NCI-H748 (cell line): Measurements from ENCODE around the gene SELENOT.

Source experiments
- DNase-seq: peaks from one replicate; lab custom pipeline; 2025; ENCODE audit not compliant: unreplicated experiment; lab: John Stamatoyannopoulos, UW

The SELENOT gene

DNA sequence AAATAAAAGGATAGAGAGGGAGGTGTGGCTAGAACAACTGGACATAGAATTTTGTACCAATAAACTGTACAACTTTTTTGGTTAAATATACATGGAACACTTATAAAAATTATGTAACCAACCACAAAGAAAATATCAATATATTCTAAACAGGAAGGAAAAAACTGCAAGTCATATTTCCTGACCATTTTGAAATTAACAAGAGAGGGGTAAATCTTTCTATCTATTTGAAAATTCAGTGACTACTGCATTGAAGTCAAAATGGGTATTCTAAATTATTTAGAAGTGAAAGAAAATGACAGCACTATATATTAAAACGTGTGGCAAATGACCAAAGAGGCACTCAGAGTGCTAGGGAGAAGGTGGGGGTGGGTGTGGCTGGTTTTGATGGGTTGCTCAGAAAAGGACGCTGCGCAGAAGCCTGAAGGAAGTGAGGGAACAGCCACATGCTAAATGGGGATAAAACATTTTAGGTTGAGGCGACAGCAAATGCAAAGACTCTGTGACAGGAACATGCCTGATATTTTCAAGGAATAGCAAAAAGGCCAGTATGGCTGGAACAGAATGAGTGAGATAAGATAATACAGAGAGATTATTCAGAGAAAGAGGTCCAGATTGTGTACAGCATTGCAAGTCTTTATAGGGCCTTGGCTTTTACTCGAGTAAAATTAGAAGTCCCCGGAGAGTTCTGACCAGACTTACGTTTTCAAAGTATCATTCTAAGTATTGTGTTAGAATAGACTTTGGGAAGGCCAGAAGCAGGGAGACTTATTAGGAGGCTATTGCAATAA, 59.5 kb downstream of the SELENOT start:
- no peak for DNase-seq

- DNase-seq: no peak
These were observed 60.3 kb downstream of the SELENOT start for GRCh38 chr3:150663461-150663860.

- no peak for DNase-seq
These were observed 63.0 kb downstream of the SELENOT start for GRCh38 chr3:150666167-150666566.

- DNase-seq: no peak
These were observed 70.8 kb downstream of the SELENOT start for GRCh38 chr3:150673966-150674365.

DNA sequence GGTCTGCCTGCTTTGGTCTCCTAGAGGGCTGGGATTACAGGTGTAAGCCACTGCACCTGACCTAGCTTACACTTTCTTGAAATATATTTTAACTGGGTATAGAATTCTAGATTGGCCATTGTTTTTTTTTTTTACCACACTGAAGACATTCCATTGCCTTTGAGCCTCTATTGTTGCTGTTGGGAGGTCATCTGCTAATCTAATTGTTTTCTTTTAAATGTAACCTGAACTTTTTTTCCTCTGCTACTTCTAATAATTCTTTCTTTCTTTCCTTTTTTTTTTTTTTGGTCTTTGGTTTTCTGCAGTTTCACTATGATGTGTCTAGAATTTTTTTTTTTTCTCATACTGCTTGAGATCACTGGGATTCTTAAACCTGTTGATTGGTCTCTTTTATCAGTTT, 72.5 kb downstream of the SELENOT start:
- DNase-seq: no peak
